ENCODE results near the gene RHOA.
"Not testable (repeated sequence)": the region's sequence is repeated elsewhere in the genome, so short reads cannot be mapped to it uniquely, and the experiment has no call there.

Gene RHOA

GRCh38 chr3:49359623-49360022 is 52.2 kb downstream of the RHOA start:
- no peak for DNase-seq (ENCODE audit: low spot score)

- no peak for DNase-seq (ENCODE audit: low spot score)
These were observed 52.9 kb downstream of the RHOA start for GRCh38 chr3:49358884-49359225.

- peak; percentile 93 for DNase-seq (ENCODE audit: low spot score)
These were observed 53.4 kb downstream of the RHOA start, which contains the start of gene GPX1 for GRCh38 chr3:49358217-49358883. TSS of gene GPX1 (minus strand) at chr3:49358353. CDS start at chr3:49358278, 75 bp downstream.

GRCh38 chr3:49357443-49358216 is 54.1 kb downstream of the RHOA start:
- DNase-seq (ENCODE audit: low spot score) = peak; percentile 79

DNA sequence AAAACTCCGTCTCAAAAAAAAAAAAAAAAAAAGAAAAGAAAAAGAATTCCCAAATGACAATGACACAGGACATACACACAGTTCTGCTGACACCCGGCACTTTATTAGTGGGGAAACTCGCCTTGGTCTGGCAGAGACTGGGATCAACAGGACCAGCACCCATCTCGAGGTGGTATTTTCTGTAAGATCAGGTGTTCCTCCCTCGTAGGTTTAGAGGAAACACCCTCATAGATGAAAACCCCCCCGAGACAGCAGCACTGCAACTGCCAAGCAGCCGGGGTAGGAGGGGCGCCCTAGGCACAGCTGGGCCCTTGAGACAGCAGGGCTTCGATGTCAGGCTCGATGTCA is 54.7 kb downstream of the RHOA start:
- DNase-seq (ENCODE audit: low spot score) = not testable (repeated sequence)

- no peak for DNase-seq (ENCODE audit: low spot score)
These were observed 58.8 kb downstream of the RHOA start for GRCh38 chr3:49352890-49353421.

- no peak for DNase-seq (ENCODE audit: low spot score)
These were observed 59.5 kb downstream of the RHOA start for GRCh38 chr3:49352281-49352680.

DNA sequence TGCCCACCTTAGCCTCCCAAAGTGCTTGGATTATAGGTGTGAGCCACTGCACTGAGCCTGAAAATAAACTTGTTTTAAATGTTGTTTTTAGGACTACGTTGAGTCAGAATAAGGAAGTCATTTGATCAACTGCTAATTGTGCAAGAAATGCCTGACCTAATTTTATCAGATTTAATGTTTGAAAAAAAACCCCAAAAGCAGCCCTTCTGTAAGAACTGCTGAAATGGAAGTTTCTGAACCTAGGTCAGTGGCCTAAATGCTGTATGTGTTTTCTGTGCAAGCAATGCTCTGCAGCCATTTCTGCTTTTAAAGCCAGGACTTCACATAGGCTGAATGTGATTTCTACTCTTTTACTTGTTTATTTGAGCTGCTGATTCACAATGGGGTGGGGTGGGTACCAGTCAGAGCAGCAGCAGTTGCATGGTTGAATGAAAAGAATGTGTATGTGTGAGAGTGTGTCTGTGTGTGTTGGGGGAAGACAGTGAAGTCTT is 60.2 kb downstream of the RHOA start:
- no peak for DNase-seq (ENCODE audit: low spot score)

DNA sequence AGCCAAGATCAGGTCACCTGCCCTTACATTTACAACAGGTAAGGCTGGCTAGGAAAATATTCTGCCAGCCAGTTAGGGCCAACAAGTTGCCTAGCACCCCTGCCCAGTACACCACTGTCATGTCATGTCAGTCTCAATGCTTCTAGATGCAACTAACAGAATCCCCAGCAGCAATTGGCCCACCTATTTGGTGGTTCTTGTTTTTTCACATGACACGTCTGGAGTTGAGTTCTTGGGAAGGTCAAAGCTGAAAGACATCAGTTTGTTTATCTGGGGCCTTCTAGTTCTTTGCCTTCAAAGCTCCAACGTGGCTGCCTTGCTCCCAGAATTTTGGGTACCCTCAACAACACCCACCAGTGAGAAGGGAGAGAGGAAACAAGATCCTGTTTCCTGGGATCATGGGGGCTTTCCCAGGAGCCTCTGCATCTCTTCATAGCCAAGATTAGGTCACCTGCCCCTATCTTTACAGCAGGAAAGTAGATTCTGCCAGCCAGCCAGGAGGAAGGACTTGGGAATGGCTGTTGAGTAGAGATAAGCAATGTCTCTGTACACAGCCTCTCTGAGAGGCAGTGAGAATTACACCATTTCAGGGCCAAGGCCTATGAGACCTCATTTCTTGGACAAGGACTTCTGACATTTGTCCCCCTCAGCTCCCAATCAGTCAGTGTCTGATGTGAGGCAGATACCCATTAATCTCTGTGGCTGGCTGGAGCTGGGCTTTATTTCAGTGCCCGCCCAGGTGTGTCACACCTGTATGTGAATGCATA is 62.2 kb downstream of the RHOA start:
- no peak for DNase-seq (ENCODE audit: low spot score)

GRCh38 chr3:49348361-49348760 is 63.4 kb downstream of the RHOA start:
- DNase-seq (ENCODE audit: low spot score) = not testable (repeated sequence)

DNA sequence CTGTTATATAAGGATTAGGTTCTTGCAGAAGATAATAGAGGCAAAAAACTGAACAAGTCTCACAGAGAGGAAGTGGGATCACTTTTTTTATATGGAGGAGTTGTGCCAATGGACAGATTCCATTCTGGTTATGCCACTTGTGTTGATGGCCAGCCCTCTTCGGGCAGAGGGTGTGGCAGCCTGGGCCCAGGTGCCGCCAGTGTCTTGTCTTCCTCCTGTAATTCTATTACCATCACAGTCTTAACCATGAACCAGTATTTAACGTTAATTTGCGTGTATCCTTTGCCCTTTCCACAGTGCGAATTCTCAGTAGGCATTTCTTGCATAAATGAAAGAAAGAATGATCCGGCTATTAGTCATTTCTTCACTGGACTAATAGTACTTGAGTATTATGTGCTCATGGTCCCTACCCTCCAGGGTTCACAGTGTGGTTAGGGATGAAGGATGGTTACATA is 65.0 kb downstream of the RHOA start:
- no peak for DNase-seq (ENCODE audit: low spot score)

DNA sequence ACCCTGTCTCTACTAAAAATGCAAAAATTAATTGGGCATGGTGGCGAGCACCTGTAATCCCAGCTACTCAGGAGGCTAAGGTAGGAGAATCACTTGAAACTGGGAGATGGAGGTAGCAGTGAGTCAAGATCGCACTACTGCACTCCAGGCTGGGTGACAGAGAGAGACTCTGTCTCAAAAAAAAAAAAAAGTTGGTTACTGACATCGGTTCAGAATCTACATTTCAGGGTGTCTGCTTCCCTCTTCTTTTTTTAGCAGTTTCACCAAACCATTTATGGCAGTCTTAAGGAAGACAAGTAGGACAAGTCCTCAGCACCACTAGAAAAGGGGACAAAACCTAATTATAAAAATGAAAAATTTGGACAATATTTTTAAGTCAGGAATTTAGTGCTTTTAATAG is 68.6 kb downstream of the RHOA start:
- DNase-seq (ENCODE audit: low spot score) = no peak

GRCh38 chr3:49341996-49342395 is 69.8 kb downstream of the RHOA start:
- no peak for DNase-seq (ENCODE audit: low spot score)

GRCh38 chr3:49339941-49340800 is 71.6 kb downstream of the RHOA start, which contains the start of gene USP4:
TSS of gene USP4 (minus strand) at chr3:49340053. CDS start at chr3:49340024, 29 bp downstream.
- DNase-seq (ENCODE audit: low spot score) = peak; percentile 83

DNA sequence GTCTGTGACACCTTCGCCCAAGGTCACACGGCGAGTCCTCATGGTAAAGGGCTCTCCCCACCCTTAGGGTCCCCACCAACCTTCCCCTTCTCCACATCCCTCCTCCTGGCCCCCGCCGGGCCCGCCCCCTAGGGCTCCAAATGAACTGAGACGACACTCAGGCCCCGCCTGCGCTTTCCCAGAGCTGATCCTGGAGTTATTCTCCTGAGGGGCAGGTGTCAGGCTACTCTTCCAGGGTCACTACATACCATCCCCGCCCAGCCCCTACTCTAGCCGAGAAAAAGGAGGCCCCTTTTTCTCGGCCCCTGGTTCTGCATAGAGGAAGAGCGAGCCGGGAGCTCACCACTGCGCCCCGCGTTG is 72.2 kb downstream of the RHOA start:
- no peak for DNase-seq (ENCODE audit: low spot score)

DNA sequence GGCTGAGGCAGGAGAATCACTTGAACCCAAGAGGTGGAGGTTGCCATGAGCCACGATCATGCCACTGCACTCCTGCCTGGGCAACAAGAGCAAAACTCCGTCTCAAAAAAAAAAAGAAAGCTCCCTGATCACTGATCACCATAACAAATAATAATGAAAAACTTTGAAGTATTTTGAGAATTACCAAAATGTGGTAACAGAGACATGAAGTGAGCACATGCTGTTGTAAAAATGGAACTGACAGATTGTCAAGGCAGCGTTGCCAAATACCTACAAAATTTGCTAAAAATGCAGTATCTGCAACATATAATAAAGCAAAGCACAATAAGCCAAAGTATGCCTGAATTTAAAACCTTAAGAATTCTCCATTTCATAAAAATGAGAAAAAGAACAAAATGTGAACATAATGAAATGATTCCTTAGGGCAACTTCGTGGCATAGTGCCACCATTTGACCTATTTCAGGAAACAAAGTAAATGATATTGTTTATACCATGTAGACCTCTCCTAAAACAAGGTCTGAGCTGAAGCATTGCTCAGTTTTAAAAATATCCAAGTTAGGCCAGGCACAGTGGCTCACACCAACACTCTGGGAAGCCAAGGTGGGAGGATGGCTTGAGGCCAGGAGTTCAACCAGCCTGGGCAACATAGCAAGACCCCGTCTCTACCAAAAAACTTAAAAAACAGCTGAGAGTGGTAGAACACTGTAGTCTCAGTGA is 77.7 kb downstream of the RHOA start:
- DNase-seq (ENCODE audit: low spot score) = no peak

- DNase-seq (ENCODE audit: low spot score) = no peak
These were observed 78.7 kb downstream of the RHOA start for GRCh38 chr3:49333091-49333490.

DNA sequence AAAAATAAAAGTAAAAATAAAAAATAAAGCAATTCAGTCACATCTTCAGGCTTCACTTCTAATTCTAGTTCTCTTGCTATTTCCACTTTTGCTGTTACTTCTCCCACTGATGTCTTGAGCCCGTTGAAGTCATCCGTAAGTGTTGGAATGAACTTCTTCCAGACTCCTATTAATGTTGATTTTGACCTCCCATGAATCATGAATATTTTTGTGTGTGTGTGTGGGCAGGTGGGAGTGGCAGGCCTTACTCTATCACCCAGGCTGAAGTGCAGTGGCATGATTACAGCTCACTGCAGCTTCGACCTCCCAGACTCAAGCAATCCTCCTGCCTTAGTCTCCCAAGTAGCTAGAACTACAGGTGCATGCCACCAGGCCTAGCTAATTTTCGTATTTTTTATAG is 82.6 kb downstream of the RHOA start:
- no peak for DNase-seq (ENCODE audit: low spot score)

GRCh38 chr3:49328350-49328749 is 83.4 kb downstream of the RHOA start:
- DNase-seq (ENCODE audit: low spot score) = not testable (repeated sequence)

GRCh38 chr3:49327485-49327884 is 84.3 kb downstream of the RHOA start:
- no peak for DNase-seq (ENCODE audit: low spot score)

- DNase-seq (ENCODE audit: low spot score) = no peak
These were observed 87.0 kb downstream of the RHOA start for GRCh38 chr3:49324768-49325167.
